GM23338 (cell line): Measurements from ENCODE around the gene ITIH2. TPM values are rescaled to one million over a fixed set of nuclear protein-coding genes. Genes with fewer than 3 reads are reported as not detected.

Source experiments
- ATAC-seq: fragments of 200-7000 bp; cut with Tn5 transposase; 3 replicates; pipeline ENCODE4 v1.9.1; 2020
- DNase-seq: peaks from one replicate; pipeline ENCODE4 v3.0.0-alpha.2; 2015; ENCODE audit warnings: low spot score
- H2AFZ ChIP-seq: fragments of 200-600 bp; sonication (generic); 2 replicates; pipeline ENCODE4 v1.8.0; 2016; ENCODE audit warnings: antibody characterized with exemption, mild to moderate bottlenecking, moderate library complexity
- H3F3A ChIP-seq: fragments of 200-600 bp; sonication (generic); replicated peaks from 2 replicates; pipeline ENCODE4 v1.8.0; 2017; ENCODE audit warnings: antibody characterized with exemption, mixed run types, low read depth
- H3K27ac ChIP-seq: fragments of 200-600 bp; sonication (generic); 2 replicates; pipeline ENCODE4 v1.6.1; 2016; ENCODE audit warnings: low read depth
- H3K27me3 ChIP-seq: fragments of 200-600 bp; sonication (generic); 2 replicates; pipeline ENCODE4 v1.8.0; 2016; ENCODE audit warnings: mild to moderate bottlenecking, mixed run types, moderate library complexity; ENCODE audit not compliant: insufficient read depth
- H3K36me3 ChIP-seq: fragments of 200-600 bp; sonication (generic); 2 replicates; pipeline ENCODE4 v1.8.0; 2016; ENCODE audit warnings: mild to moderate bottlenecking; ENCODE audit not compliant: insufficient read depth
- H3K4me1 ChIP-seq: fragments of 200-600 bp; sonication (generic); 2 replicates; pipeline ENCODE4 v1.8.0; 2016; ENCODE audit warnings: mild to moderate bottlenecking, moderate library complexity; ENCODE audit not compliant: insufficient read depth
- H3K4me2 ChIP-seq: fragments of 200-600 bp; sonication (generic); 2 replicates; pipeline ENCODE4 v1.7.1; 2017; ENCODE audit warnings: mixed run types
- H3K4me3 ChIP-seq: fragments of 200-600 bp; sonication (generic); 2 replicates; pipeline ENCODE4 v1.6.1; 2016; ENCODE audit warnings: mixed run types
- H3K79me2 ChIP-seq: fragments of 200-600 bp; sonication (generic); replicated peaks from 2 replicates; pipeline ENCODE4 v1.8.0; 2017; ENCODE audit warnings: mild to moderate bottlenecking; ENCODE audit not compliant: insufficient read depth
- H3K9me2 ChIP-seq: fragments of 200-600 bp; sonication (generic); 2 replicates; pipeline ENCODE4 v1.8.0; 2017; ENCODE audit not compliant: insufficient read depth
- H4K20me1 ChIP-seq: fragments of 200-600 bp; sonication (generic); replicated peaks from 2 replicates; pipeline ENCODE4 v1.8.0; 2017; ENCODE audit warnings: mild to moderate bottlenecking; ENCODE audit not compliant: insufficient read depth
- H3K27ac Mint-ChIP-seq: 2 replicates; pipeline ENCODE4 v1.8.0; 2020; ENCODE audit warnings: inconsistent platforms, mild to moderate bottlenecking, moderate library complexity, mixed read lengths
- H3K27me3 Mint-ChIP-seq: 3 replicates; pipeline ENCODE4 v1.8.0; 2022; ENCODE audit warnings: low read depth, mild to moderate bottlenecking, moderate library complexity, mixed read lengths, inconsistent platforms; ENCODE audit not compliant: insufficient read depth, poor library complexity
- H3K36me3 Mint-ChIP-seq: 3 replicates; pipeline ENCODE4 v1.8.0; 2021; ENCODE audit warnings: low read depth, mild to moderate bottlenecking, inconsistent platforms, moderate library complexity, mixed read lengths
- H3K4me1 Mint-ChIP-seq: 3 replicates; pipeline ENCODE4 v1.8.0; 2020; ENCODE audit warnings: mild to moderate bottlenecking, inconsistent platforms, mixed read lengths
- H3K4me3 Mint-ChIP-seq: 3 replicates; pipeline ENCODE4 v1.8.0; 2021; ENCODE audit warnings: moderate library complexity, mild to moderate bottlenecking, inconsistent platforms, mixed read lengths
- H3K9me3 Mint-ChIP-seq: 3 replicates; pipeline ENCODE4 v1.8.0; 2020; ENCODE audit warnings: moderate library complexity, mild to moderate bottlenecking, inconsistent platforms, mixed read lengths
- EZH2 ChIP-seq: fragments of 200-600 bp; sonication (generic); IDR thresholded peaks from one replicate; pipeline ENCODE4 v1.8.0; 2017; ENCODE audit warnings: antibody characterized with exemption, mild to moderate bottlenecking, low read depth; ENCODE audit not compliant: unreplicated experiment
- EZH2phosphoT487 ChIP-seq: fragments of 200-600 bp; sonication (generic); IDR thresholded peaks from one replicate; pipeline ENCODE4 v1.8.1; 2018; ENCODE audit warnings: antibody characterized with exemption; ENCODE audit not compliant: unreplicated experiment
- JUNB ChIP-seq: IDR thresholded peaks from one replicate; pipeline ENCODE4 v1.6.1; 2016; ENCODE audit warnings: antibody characterized with exemption; ENCODE audit not compliant: unreplicated experiment
- NANOG ChIP-seq: IDR thresholded peaks from 2 replicates; pipeline ENCODE4 v1.6.1; 2016; ENCODE audit warnings: antibody characterized with exemption, borderline replicate concordance
- POLR2AphosphoS5 ChIP-seq: IDR thresholded peaks from 2 replicates; pipeline ENCODE4 v1.6.1; 2016; ENCODE audit warnings: antibody characterized with exemption, low read depth
- STAT1 ChIP-seq: IDR thresholded peaks from one replicate; pipeline ENCODE4 v1.6.1; 2016; ENCODE audit warnings: antibody characterized with exemption; ENCODE audit not compliant: unreplicated experiment
- ZNF114 ChIP-seq: fragments of 250-450 bp; sonication (Bioruptor Pico); IDR thresholded peaks from 2 replicates; pipeline ENCODE4 v1.5.0; 2020; ENCODE audit warnings: mild to moderate bottlenecking, moderate library complexity
- ZNF331 ChIP-seq: fragments of 250-450 bp; sonication (Bioruptor Pico); IDR thresholded peaks from 2 replicates; pipeline ENCODE4 v1.5.0; 2020; ENCODE audit warnings: low read depth, mild to moderate bottlenecking, moderate library complexity
- polyA plus RNA-seq: library from polyadenylated mRNA; unstranded; fragments of >200 nt; fragmentation: Nextera tagmentation; extraction: Ambion mirVana; gene quantifications from 2 replicates; pipeline ENCODE4 v1.2.1, GENCODE V29; 2016
- total RNA-seq: library from RNA; depleted of rRNA; stranded (reverse); fragments of >200 nt; shearing (Covaris generic); gene quantifications from 2 replicates; pipeline ENCODE4 v1.2.3, GENCODE V29; 2014
- TF ChIP-seq, protein P1 (sequence below): fragments of 250-450 bp; sonication (Bioruptor Pico); IDR thresholded peaks from 2 replicates; pipeline ENCODE4 v1.5.0; 2020; ENCODE audit warnings: mild to moderate bottlenecking, moderate library complexity

Gene ITIH2
- total and polyA plus RNA-seq, 2 experiments from 2014 or later: 0.10 TPM; not detected in 1

DNA sequence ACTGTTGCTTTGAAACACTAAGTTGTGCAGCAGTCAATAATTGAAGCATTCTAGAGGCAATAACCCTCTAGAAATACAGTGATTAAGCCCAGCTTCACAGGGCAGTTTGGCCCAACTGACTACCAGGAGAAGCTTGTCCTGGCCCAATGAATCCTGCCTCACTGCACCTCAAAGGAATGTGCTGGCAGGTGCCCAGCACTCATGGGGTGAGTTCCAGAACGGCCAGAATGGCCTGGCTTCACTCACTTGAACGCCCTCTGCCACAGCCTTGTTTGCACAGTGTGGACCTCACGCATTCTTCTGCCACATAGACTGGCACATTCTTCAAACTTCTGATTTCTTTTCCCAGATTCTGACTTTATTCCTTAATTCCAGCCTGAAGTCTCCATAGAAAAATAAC lies 6.6 kb upstream of the ITIH2 start:
- no peak overlapping the region for H3K4me3 Mint-ChIP-seq
- DNase-seq: no peak
- peaks cover 9% of the 10 kb centered on the region for H3K36me3 Mint-ChIP-seq
- Histone ChIP-seq H3K27ac (no peak overlapping the region), H3K9me2 (no peaks in the 10 kb centered on the region), H3K27me3 (no peaks in the 10 kb centered on the region), H3F3A (no peaks in the 10 kb centered on the region), H3K4me1 (no peaks in the 10 kb centered on the region), H3K4me3 (no peak overlapping the region), H2AFZ (no peak overlapping the region), H3K4me2 (no peak overlapping the region), H4K20me1 (no peaks in the 10 kb centered on the region), H3K79me2 (no peaks in the 10 kb centered on the region), H3K36me3 (0 out of 2 replicates have a peak, but pooled peaks cover 4% of the 10 kb centered on the region)
- peaks cover 26% of the 10 kb centered on the region for H3K9me3 Mint-ChIP-seq
- H3K27ac Mint-ChIP-seq: no peak overlapping the region
- peaks cover 2% of the 10 kb centered on the region for H3K27me3 Mint-ChIP-seq
- no peaks in the 10 kb centered on the region for H3K4me1 Mint-ChIP-seq
- no peak for ATAC-seq
- TF ChIP-seq ZNF114 (CRISPR knock-in tag): no peak
- TF ChIP-seq NANOG: no peak
- no peak for TF ChIP-seq STAT1
- no peak for TF ChIP-seq JUNB
- TF ChIP-seq POLR2AphosphoS5: no peak

DNA sequence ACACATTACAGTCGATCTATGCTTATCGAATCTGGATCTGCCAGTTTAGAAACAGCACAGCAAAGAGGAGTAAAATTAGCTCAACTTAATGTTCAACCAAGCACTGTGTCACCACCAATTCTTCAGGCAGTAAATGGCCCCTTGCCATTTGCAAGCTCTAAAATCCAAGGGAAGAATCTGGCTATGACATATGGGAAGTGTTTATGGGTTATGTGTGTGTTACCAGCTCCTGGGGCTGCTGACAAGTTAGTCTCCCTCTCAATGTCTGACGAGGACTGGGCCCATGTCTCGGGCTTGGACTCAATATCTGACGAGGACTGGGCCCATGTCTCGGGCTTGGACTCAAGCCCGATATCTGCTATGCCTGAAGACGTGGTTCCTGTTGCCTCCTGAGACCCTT lies 5.7 kb upstream of the ITIH2 start:
- H3K36me3 Mint-ChIP-seq: peaks cover 7% of the 10 kb centered on the region; the same call in 2 of the 3 replicates
- H3K27me3 Mint-ChIP-seq: peaks cover 2% of the 10 kb centered on the region
- no peaks in the 10 kb centered on the region for H3K9me2 ChIP-seq
- no peak overlapping the region for H3K4me2 ChIP-seq
- H2AFZ ChIP-seq: no peak overlapping the region
- no peaks in the 10 kb centered on the region for H4K20me1 ChIP-seq
- H3K9me3 Mint-ChIP-seq: peaks cover 17% of the 10 kb centered on the region
- H3K4me3 ChIP-seq: no peak overlapping the region
- H3K27ac Mint-ChIP-seq: no peak overlapping the region
- no peaks in the 10 kb centered on the region; the same call in 1 of the 2 replicates for H3K4me1 ChIP-seq
- no peak overlapping the region for H3K27ac ChIP-seq
- TF ChIP-seq STAT1: no peak
- no peak for TF ChIP-seq JUNB
- TF ChIP-seq EZH2phosphoT487: no peak
- TF ChIP-seq, protein P1, sequence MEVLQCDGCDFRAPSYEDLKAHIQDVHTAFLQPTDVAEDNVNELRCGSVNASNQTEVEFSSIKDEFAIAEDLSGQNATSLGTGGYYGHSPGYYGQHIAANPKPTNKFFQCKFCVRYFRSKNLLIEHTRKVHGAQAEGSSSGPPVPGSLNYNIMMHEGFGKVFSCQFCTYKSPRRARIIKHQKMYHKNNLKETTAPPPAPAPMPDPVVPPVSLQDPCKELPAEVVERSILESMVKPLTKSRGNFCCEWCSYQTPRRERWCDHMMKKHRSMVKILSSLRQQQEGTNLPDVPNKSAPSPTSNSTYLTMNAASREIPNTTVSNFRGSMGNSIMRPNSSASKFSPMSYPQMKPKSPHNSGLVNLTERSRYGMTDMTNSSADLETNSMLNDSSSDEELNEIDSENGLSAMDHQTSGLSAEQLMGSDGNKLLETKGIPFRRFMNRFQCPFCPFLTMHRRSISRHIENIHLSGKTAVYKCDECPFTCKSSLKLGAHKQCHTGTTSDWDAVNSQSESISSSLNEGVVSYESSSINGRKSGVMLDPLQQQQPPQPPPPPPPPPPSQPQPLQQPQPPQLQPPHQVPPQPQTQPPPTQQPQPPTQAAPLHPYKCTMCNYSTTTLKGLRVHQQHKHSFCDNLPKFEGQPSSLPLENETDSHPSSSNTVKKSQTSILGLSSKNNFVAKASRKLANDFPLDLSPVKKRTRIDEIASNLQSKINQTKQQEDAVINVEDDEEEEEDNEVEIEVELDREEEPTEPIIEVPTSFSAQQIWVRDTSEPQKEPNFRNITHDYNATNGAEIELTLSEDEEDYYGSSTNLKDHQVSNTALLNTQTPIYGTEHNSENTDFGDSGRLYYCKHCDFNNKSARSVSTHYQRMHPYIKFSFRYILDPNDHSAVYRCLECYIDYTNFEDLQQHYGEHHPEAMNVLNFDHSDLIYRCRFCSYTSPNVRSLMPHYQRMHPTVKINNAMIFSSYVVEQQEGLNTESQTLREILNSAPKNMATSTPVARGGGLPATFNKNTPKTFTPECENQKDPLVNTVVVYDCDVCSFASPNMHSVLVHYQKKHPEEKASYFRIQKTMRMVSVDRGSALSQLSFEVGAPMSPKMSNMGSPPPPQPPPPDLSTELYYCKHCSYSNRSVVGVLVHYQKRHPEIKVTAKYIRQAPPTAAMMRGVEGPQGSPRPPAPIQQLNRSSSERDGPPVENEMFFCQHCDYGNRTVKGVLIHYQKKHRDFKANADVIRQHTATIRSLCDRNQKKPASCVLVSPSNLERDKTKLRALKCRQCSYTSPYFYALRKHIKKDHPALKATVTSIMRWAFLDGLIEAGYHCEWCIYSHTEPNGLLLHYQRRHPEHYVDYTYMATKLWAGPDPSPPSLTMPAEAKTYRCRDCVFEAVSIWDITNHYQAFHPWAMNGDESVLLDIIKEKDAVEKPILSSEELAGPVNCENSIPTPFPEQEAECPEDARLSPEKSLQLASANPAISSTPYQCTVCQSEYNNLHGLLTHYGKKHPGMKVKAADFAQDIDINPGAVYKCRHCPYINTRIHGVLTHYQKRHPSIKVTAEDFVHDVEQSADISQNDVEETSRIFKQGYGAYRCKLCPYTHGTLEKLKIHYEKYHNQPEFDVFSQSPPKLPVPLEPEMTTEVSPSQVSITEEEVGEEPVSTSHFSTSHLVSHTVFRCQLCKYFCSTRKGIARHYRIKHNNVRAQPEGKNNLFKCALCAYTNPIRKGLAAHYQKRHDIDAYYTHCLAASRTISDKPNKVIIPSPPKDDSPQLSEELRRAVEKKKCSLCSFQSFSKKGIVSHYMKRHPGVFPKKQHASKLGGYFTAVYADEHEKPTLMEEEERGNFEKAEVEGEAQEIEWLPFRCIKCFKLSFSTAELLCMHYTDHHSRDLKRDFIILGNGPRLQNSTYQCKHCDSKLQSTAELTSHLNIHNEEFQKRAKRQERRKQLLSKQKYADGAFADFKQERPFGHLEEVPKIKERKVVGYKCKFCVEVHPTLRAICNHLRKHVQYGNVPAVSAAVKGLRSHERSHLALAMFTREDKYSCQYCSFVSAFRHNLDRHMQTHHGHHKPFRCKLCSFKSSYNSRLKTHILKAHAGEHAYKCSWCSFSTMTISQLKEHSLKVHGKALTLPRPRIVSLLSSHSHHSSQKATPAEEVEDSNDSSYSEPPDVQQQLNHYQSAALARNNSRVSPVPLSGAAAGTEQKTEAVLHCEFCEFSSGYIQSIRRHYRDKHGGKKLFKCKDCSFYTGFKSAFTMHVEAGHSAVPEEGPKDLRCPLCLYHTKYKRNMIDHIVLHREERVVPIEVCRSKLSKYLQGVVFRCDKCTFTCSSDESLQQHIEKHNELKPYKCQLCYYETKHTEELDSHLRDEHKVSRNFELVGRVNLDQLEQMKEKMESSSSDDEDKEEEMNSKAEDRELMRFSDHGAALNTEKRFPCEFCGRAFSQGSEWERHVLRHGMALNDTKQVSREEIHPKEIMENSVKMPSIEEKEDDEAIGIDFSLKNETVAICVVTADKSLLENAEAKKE (CRISPR knock-in tag): no peak
- TF ChIP-seq EZH2: no peak
- TF ChIP-seq POLR2AphosphoS5: no peak
- no peak for TF ChIP-seq ZNF331 (CRISPR knock-in tag)
- ATAC-seq: no peak
- 0 out of 2 replicates have a peak, but pooled peaks cover 4% of the 10 kb centered on the region for H3K36me3 ChIP-seq
- H3K27me3 ChIP-seq: no peaks in the 10 kb centered on the region
- H3F3A ChIP-seq: no peaks in the 10 kb centered on the region
- H3K4me1 Mint-ChIP-seq: peaks cover 3% of the 10 kb centered on the region; the same call in 2 of the 3 replicates
- H3K4me3 Mint-ChIP-seq: no peak overlapping the region
- no peaks in the 10 kb centered on the region for H3K79me2 ChIP-seq
- no peak for DNase-seq
